Ishikawa (cell line): ENCODE results near the gene DRC3.

Experiments used
- CEBPB ChIP-seq: IDR thresholded peaks from 2 replicates; pipeline ENCODE4 v1.6.1; 2012
- CREB1 ChIP-seq: IDR thresholded peaks from 2 replicates; pipeline ENCODE4 v1.6.1; 2012; ENCODE audit warnings: low read depth
- EGR1 ChIP-seq: IDR thresholded peaks from 2 replicates; pipeline ENCODE4 v1.6.1; 2012
- EP300 ChIP-seq: IDR thresholded peaks from 2 replicates; pipeline ENCODE4 v1.6.1; 2012; ENCODE audit warnings: borderline replicate concordance
- FOXM1 ChIP-seq: IDR thresholded peaks from 2 replicates; pipeline ENCODE4 v1.6.1; 2012; ENCODE audit warnings: low read depth, borderline replicate concordance
- NFIC ChIP-seq: IDR thresholded peaks from 2 replicates; pipeline ENCODE4 v1.6.1; 2012
- RAD21 ChIP-seq: IDR thresholded peaks from 2 replicates; pipeline ENCODE4 v1.6.1; 2012; ENCODE audit warnings: low read depth
- TAF1 ChIP-seq: IDR thresholded peaks from 2 replicates; pipeline ENCODE4 v1.6.1; 2012; ENCODE audit warnings: low read depth, mild to moderate bottlenecking
- TCF12 ChIP-seq: IDR thresholded peaks from 2 replicates; pipeline ENCODE4 v1.6.1; 2012; ENCODE audit warnings: low read depth
- TEAD4 ChIP-seq: IDR thresholded peaks from 2 replicates; pipeline ENCODE4 v1.6.1; 2012
- YY1 ChIP-seq: IDR thresholded peaks from 2 replicates; pipeline ENCODE4 v1.6.1; 2012; ENCODE audit warnings: low read depth
- ZBTB7A ChIP-seq: IDR thresholded peaks from 2 replicates; pipeline ENCODE4 v1.6.1; 2012; ENCODE audit warnings: low read depth
- TF ChIP-seq, protein P1 (sequence below): IDR thresholded peaks from 2 replicates; pipeline ENCODE4 v1.6.1; 2012
- TF ChIP-seq, protein P2 (sequence below): IDR thresholded peaks from 2 replicates; pipeline ENCODE4 v1.6.1; 2012
- TF ChIP-seq, protein P3 (sequence below): IDR thresholded peaks from 2 replicates; pipeline ENCODE4 v1.6.1; 2012; ENCODE audit warnings: low read depth, mild to moderate bottlenecking

Gene DRC3, protein sequence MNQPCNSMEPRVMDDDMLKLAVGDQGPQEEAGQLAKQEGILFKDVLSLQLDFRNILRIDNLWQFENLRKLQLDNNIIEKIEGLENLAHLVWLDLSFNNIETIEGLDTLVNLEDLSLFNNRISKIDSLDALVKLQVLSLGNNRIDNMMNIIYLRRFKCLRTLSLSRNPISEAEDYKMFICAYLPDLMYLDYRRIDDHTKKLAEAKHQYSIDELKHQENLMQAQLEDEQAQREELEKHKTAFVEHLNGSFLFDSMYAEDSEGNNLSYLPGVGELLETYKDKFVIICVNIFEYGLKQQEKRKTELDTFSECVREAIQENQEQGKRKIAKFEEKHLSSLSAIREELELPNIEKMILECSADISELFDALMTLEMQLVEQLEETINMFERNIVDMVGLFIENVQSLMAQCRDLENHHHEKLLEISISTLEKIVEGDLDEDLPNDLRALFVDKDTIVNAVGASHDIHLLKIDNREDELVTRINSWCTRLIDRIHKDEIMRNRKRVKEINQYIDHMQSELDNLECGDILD

DNA sequence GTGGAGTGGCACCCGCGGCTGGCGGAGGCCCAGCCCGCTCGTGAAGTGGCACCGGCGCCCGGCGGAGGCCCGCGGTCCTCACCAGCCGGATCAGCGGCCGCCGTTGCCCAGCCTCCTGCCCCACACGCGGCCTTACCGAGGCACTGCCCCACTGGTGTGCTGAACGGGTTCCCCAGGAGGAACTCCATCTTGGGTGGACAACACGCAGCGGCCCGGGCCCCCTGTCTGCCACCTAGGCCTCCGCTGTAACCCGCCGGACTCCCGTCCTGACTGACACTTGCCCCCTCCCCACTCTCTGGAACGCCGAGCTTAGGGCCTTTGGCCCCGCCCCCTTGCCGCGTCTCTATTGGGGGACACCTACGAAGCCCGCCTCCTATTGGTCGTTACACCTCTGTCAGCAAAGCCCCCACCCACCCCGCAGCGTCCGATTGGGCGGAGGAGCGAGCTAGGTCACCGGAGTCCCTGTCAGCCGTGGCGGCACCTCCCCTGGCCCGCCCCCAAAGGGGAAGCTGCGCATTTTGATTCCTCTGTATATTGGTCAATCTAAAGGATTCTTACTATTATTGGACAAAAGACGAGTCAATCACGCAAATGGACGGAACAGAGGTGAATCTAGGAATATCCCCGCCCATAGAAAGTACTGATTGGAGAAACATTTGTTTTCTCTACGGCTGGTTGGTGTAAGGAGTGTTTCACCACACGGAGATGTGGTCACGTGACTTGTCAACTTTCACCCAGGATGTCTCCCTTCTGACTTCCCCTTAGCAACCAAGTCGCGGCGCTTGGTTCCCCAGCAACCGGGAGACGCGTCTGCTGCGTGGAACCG is at the start of gene DRC3, which contains the start of gene TOM1L2:
DRC3 (plus strand) TSS at position 737 of the 826 bp plus-strand sequence. CDS start 4,737 bp downstream, outside the sequence.
TOM1L2 (minus strand) TSS at position 275 of the 826 bp plus-strand sequence; CDS start at position 188, 87 bp downstream.
- TF ChIP-seq FOXM1 (no peak; the same call in 1 of the 2 replicates), TAF1 (peak; percentile 82; the same call in 1 of the 2 replicates), YY1 (peak; percentile 32; the same call in 1 of the 2 replicates), TCF12 (no peak), TEAD4 (peak; percentile 35; the same call in 1 of the 2 replicates), EP300 (no peak), CREB1 (peak; percentile 59; the same call in 1 of the 2 replicates), EGR1 (0 out of 2 replicates have a peak, but pooled peaks have one; percentile 1)
- TF ChIP-seq, protein P1, sequence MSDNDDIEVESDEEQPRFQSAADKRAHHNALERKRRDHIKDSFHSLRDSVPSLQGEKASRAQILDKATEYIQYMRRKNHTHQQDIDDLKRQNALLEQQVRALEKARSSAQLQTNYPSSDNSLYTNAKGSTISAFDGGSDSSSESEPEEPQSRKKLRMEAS = peak; percentile 22; the same call in 1 of the 2 replicates
- TF ChIP-seq, protein P2, sequence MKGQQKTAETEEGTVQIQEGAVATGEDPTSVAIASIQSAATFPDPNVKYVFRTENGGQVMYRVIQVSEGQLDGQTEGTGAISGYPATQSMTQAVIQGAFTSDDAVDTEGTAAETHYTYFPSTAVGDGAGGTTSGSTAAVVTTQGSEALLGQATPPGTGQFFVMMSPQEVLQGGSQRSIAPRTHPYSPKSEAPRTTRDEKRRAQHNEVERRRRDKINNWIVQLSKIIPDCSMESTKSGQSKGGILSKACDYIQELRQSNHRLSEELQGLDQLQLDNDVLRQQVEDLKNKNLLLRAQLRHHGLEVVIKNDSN = peak; percentile 96

DNA sequence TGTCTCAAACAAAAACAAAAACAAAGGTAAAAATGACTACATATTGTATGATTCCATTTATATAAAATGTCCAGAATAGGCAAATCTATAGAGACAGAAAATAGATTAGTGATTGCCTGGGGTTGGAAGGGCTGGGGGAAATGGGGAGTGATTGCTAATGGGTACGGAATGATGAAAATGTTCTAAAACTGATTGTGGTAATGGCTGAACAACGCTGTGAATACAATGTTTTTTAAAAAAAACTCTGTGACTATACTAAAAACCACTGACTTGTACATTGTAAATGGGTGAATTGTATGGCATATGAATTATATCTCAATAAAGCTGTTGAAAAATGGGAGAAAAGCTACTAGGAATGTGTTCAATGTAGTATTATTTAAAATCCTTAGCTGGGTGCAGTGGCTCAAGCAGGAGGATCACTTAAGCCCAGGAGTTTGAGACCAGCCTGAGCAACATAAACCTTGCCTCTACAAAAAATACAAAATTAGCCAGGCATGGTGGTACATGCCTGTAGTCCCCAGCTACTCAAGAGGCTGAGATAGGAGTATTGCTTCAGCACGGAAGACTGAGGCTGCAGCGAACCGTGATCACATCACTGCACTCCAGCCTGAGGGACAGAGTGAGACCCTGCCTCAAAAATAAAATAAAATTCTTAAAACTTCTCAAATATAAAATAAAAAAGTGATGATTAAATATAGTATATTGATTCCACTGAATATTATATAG is 48.4 kb upstream of the DRC3 start:
- TF ChIP-seq, protein P1 = no peak
- TF ChIP-seq YY1 (no peak), NFIC (no peak), CREB1 (no peak), TEAD4 (no peak), TAF1 (no peak), TCF12 (no peak), RAD21 (no peak), ZBTB7A (no peak), FOXM1 (no peak), EP300 (no peak), CEBPB (no peak), EGR1 (no peak)
- TF ChIP-seq, protein P3, sequence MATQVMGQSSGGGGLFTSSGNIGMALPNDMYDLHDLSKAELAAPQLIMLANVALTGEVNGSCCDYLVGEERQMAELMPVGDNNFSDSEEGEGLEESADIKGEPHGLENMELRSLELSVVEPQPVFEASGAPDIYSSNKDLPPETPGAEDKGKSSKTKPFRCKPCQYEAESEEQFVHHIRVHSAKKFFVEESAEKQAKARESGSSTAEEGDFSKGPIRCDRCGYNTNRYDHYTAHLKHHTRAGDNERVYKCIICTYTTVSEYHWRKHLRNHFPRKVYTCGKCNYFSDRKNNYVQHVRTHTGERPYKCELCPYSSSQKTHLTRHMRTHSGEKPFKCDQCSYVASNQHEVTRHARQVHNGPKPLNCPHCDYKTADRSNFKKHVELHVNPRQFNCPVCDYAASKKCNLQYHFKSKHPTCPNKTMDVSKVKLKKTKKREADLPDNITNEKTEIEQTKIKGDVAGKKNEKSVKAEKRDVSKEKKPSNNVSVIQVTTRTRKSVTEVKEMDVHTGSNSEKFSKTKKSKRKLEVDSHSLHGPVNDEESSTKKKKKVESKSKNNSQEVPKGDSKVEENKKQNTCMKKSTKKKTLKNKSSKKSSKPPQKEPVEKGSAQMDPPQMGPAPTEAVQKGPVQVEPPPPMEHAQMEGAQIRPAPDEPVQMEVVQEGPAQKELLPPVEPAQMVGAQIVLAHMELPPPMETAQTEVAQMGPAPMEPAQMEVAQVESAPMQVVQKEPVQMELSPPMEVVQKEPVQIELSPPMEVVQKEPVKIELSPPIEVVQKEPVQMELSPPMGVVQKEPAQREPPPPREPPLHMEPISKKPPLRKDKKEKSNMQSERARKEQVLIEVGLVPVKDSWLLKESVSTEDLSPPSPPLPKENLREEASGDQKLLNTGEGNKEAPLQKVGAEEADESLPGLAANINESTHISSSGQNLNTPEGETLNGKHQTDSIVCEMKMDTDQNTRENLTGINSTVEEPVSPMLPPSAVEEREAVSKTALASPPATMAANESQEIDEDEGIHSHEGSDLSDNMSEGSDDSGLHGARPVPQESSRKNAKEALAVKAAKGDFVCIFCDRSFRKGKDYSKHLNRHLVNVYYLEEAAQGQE = no peak
- TF ChIP-seq, protein P2 = no peak

DNA sequence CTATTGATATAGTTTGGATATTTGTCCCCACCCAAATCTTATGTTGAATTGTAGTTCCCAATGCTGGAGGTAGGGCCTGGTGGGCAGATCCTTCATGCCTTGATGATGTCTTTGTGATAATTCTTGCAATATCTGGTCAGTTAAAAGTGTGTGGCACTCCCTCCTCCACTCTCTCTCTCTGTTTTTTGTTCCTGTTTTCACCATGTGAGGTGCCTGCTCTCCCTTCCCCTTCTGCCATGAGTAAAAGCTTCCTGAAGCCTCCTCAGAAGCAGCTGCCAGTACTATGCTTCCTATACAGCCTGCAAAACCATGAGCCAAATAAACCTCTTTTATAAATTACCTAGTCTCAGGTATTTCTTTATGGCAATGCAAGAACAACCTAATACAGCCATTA is 47.8 kb upstream of the DRC3 start:
- TF ChIP-seq EP300 (no peak), FOXM1 (no peak), TEAD4 (no peak), TAF1 (no peak), YY1 (no peak)
- TF ChIP-seq, protein P1 = no peak

DNA sequence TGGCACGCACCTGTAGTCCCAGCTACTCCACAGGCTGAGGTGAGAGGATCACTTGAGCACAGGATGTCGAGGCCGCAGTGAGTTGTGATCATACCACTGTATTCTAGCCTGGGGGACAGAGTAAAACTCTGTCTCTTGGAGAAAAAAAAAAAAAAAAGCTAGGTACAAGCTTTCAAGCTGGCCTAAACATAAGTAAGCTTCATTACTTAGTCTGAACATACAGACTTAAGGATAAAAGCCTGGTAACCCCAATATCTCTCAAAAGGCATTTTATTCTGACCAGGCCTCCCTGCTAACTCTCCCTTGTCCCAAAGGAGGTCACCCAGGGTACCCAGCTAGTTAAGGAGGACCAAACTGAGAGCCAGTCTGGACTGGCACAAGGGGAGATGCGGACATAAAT is 46.6 kb upstream of the DRC3 start:
- TF ChIP-seq ZBTB7A (no peak), NFIC (no peak), FOXM1 (no peak), TEAD4 (no peak), EP300 (no peak), EGR1 (no peak), TCF12 (no peak), YY1 (no peak), RAD21 (no peak), CEBPB (no peak), TAF1 (no peak), CREB1 (no peak)
- TF ChIP-seq, protein P2 = no peak
- TF ChIP-seq, protein P3 = no peak
- TF ChIP-seq, protein P1 = no peak
